GM18861 (cell line): ENCODE data around the gene HCN2.

Experiments
- ATAC-seq: cut with Tn5 transposase; IDR thresholded peaks from one replicate; pipeline ENCODE4 v1.9.1; 2021; ENCODE audit not compliant: unreplicated experiment

Gene HCN2

DNA sequence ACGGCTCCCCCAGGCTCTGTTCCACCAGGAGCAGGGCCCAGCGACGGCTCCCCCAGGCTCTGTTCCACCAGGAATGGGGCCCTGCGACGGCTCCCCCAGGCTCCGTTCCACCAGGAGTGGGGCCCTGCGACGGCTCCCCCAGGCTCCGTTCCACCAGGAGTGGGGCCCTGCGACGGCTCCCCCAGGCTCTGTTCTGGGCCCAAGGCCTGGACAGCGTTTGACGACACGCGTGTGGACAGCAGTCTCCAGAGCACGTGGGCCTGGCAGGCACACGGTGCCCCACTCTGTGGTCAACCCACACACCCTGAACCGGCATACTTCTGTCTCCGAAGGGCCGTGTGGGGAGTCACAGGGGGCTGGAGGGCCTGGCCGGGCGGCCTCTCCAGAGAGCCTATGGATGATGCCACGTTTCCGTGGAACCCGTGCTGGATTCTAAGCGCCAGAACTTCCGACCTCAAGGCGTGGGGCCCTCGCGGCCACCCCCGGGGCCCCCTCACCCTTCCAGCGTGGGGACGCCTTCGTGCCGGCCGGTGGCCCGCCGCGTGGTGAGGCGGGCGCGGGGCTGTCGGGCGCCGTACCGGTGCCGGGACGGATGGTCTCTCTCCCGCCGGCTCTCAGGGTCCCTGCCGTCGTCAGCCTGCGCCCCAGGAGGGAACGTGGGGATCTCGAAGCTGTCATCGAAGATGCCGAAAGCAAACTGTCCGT, 61.6 kb downstream of the HCN2 start:
- no peak for ATAC-seq

DNA sequence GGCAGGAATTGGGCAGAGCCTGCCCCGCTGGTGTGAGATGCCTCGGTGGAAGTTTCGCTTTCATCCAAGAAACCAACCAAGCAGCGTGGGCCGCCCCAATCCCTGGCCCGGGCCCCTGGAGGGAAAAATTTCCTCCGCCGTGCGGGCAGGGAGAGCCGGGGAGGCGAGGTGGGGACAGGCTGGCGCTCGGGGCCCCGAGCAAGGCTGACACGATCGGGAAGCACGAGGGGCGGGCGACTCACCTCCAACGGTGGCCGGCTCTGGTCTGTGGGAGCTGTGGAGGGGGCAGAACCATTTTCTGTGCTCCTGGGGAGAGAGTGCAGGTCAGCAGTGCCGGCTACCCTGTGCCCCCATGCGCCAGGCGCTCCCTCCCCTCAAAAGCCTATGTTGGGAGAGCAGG, 62.3 kb downstream of the HCN2 start:
- no peak for ATAC-seq

DNA sequence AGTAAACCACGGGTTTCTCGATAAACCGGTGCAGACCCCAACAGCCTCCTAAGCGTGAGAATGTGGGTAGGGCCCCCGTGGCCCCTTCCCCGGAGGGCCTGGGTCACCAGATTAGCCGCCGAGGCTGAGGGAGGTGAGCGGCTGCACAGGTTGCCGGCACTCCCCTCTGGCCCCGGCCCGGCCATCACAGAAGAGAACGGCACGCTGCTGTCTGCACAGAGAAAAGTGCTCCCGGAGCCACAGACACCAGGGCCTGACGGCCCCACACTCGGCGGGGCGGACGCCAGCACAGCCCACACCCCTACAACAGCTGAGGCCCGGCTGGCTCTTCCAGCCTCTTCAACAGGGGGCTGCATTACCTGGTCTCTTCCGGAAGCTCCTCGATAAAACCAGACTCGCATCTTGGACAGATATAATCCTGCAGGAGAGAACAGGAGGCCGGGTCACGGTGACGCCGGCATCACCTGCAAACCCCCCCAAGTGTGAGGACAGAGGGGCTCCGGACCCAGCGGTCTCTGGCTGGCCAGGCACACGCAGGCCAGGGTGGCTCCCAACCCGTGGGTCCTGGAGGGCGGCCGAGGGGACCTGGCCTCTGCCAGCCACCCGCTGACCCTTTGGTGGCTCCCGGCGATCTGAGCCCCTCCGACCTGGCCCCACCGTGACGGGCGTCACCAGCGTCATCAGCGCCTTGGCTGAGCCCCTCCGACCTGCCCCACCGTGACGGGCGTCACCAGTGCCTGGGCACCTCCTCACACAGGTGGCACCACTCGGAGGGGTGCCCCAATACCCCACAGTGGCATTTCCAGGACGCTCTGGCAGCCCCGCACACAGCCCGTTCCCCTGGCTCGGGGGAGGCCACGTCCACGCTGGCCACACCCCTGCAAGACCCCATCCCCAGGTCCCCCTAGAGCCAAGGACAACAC, 63.0 kb downstream of the HCN2 start:
- no peak for ATAC-seq

DNA sequence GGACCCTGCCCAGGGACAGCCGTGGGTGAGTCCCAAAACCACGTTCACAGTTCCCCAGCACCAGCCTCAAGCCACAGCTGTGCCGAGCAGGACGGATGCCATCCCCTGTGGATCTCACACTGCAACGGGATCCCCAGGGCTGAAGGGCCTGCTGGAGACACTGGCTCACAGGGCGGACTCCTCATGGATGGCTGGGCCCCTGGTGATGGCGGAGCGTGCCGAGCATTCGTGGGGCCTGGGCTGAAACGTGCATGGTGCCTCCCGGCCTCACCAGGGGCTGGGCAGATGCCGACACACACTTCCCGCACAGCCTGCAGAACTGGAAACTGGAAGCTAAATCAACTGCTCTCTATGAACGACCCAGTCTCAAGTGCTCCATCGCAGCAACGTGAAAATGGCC, 63.7 kb downstream of the HCN2 start:
- no peak for ATAC-seq

DNA sequence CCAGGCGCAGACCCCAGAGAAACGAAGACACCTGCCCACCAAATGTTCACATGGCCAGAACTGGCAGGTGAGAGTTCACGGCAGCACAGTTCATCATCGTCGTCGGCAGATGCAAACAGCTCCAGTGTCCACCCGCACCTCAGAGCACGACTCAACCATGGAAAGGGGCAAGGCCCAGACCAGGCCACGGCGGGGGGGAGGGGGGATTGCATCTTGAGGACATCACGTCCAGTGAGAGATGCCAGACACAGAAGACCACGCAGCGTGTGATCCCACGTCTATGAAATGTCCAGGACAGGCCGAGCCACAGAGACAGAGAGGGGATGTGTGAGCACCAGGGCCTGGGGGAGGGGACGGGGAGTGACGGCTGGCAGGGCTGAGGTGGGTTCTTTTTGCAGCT, 66.0 kb downstream of the HCN2 start:
- no peak for ATAC-seq

DNA sequence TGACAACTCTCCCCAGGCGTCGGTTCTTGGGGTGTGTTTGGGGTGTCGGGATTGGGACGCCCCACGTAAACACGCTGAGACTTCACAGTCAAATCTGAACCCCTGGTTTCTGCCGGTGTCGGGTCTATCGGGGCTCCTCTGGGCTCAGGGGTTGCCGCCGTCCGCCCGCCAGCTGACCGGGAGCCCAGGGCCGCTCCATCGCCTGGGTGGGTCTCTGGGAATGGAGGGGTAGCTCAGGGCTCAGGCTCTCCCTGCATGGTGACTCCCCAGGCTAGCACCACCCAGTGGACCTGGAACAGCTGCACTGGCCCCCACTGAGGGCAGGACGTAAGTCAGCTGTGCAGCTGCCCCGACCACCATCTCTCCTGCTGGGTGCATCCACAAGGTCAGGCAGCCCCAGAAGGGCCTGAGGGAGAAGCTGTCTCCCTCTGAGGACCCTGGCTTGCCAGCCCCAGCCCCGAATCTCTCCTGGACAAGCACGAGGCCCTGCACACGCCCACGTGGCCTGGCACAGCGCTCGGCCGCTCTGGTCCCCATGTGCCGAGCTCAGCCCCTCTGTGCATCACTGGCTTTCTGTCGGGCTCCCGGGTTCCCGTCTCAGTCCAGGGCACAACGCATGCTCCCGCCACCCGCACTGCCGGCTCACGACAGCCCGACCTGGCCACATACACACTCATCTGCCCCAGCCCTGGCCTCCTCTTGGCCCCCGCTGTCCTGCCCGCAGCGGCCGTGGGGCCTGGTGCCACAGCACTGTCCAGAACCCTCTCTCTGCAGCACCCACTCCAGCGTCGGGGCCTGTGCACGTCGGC, 67.3 kb downstream of the HCN2 start:
- ATAC-seq, result no peak

DNA sequence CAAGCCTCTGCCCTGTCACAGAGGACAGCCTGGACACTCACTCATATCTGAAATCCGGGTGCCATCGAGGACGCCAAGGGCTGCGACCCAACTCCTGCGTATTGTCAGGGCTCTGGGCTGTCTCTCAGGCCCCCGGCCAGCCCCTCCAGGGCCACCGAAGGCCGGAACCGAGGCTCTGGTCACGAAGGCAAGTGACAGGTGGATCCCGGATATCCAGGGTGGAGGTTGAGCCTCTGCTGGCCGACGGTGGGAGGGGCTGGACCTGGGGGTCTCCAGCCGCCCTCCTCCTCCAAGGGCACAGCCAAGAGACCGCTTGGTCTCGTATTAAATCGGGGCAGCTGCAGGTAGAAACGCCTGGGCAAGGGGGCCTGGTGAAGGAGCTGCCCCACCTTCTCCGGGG, 67.9 kb downstream of the HCN2 start:
- no peak for ATAC-seq

DNA sequence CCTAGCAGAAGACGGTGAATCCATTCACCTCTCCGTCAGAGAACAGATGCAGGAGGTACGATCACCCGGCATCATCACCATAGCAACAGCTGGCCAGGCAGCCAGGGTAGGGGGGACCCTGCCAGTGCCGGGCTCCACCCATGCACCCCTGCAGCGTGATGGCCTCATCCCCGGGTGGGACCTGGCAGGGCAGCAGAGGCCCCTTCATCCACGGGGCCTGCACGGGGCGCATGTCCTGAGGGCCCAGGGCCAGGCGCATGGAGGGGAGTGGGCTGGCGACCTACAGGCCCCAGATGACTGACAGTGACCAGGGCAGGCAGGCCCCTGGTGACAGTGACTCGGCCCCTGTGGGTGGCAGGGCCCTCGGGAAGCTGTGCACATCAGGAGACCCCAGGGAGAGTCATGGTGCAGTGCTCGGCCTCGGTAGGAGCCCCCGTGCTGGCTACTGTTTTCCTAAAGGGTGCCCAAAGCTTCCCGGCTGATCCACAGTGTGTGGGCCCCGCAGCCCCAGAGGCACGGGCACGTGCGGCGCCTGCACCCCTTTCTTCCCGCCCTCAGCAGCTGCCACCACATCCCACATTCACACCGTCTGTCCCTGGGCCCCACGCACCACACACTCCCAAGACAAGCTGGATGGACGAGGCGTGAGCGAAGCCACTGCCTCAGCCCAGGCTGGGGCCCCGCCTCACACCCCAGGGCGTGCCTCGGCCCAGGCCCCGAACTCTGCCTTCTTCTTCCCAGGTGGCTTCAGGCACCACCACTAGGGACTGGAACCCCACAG, 68.6 kb downstream of the HCN2 start:
- ATAC-seq, result no peak

DNA sequence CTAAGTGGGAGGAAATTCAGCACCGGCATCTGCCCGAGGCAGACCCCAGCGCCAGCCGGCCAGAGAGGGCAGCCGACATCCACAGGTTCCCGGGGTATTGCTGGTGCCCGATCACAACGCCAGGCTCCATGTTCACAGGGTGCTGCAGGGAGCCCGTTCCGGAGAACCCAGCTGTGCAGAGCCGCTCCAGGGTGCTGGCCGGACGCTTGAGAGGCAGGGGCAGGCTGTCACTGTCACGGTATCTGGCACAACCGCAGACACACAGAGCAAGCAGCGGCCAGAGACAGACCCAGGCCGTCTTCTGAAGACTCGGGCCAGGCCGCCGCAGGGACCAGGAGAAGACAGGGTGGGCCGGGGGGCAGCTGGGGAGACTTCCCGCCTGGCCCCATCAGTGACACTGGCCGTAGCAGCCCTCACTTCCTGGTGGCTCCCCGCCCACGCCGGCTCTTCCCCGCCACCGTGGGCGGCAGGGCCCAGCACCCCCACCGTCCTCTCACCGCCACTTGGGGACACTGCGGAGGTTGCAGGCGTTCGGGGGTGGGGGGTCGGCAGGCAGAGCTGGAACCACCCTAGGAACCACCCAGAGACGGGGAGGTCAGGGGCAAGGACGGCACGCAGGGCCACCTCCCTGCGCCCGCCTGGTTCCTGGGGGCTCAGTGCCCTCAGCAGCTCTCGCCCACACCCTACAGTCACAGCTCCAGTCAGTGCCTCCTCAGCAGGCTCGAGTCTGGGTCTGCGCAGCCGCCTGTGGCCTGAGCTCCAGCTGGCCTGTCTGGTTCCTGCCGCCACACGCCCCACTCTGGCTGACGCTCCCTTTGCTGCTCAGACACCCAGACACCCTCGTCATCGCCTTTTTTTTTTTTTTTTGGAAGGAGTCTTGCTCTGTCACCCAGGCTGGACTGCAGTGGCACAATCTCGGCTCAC, 69.5 kb downstream of the HCN2 start:
- no peak for ATAC-seq

DNA sequence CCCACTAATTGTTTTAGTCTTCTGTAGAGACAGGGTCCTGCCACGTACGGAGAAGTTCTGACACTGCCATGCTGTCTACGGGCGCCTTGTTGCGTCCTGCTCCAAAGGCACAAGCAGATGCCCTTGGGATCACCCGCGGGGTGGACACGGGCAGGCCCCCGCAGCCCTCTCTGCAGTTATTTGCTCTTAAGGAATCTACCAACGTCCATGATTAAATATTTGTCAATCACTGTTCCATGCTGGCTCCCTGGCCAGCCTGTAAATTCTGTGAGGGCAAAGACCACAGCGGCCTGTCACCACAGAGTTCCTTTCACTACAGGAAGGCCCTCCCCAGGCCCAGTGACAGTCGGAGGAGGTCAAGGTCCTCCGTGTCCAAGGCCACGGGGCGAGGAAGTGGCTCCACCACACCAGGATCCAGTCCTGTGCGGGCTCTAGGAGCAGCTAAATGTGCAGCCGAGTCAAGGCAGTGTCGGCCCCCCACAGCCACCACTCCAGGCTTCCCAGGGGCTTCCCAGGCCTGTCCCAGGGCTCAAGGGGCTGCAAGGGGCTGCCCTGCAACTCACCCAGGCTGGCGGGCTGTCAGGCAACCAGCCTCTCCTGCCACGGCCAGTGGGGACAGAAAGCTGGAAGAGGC, 71.2 kb downstream of the HCN2 start:
- no peak for ATAC-seq

DNA sequence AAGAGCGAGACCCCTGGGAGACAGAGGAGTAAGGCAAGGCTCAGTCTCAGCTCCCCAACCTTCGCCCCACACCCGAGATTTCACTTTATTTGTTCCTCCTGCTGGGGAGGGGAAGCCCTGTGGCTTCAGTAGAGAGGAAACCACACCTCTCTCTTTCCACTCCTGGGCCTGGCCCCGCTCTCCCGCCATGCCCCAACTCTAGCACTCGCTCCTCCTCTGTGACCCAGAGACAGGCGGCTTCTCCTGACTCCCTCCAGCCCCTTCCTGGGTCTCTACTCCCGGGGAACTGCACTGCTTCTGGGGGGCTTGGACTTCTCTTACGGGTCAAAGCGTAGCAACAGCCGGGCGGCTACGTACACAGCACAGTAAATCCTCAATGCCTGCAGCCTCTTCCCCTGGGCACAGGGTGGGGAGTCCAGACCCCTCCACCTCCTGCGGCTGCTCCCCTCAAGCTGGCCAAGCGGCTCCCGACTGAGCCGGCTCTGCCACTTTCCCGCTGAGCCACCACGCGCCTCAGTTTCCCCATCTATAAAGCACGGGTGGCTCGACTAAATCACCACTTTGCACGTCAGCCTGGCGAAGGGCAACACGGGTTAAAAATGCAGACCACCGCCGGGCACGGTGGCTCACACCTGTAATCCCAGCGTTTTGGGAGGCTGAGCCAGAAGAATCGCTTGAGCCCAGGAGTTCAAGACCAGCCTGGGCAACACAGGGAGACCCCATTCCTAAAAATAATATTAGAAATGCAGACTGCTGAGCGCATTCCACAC, 71.9 kb downstream of the HCN2 start:
- no peak for ATAC-seq

DNA sequence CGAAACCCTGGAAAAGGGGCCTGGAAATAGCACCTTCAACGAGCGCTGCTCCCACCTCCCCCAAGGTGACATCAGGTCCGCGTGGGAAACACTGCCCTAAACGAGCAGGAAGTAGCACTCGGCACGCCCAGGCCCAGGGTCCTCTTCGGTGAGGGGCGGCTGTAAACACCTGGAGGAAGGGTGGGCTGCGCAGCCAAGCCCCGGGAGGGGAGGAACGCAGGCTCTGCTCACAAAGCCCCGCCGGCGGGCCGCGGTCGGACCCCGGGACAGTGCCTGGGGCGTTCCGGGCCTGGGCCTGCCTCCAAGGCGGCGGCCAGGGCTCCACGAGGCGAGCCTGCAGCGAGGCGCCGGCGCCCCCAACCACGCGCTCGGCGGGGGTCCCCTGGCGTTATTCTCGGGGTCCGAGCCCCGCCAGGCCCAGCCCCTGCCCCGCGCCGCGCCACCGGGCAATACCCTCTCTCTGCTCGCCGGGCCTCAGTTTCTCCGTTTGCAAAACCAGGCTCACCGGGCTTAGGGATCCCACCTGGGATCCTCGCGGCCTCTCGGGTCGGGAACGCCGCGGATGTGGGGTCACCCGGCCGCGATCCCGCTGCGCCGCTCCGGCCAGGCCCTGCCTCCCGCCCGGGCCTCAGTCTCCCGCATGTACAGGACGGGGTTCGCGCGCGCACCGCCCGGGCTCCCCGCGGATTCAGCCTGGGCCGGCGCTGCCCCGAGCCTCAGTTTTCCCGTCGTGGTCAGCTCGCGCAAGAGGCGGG, 72.7 kb downstream of the HCN2 start:
- ATAC-seq, result peak; percentile 5

DNA sequence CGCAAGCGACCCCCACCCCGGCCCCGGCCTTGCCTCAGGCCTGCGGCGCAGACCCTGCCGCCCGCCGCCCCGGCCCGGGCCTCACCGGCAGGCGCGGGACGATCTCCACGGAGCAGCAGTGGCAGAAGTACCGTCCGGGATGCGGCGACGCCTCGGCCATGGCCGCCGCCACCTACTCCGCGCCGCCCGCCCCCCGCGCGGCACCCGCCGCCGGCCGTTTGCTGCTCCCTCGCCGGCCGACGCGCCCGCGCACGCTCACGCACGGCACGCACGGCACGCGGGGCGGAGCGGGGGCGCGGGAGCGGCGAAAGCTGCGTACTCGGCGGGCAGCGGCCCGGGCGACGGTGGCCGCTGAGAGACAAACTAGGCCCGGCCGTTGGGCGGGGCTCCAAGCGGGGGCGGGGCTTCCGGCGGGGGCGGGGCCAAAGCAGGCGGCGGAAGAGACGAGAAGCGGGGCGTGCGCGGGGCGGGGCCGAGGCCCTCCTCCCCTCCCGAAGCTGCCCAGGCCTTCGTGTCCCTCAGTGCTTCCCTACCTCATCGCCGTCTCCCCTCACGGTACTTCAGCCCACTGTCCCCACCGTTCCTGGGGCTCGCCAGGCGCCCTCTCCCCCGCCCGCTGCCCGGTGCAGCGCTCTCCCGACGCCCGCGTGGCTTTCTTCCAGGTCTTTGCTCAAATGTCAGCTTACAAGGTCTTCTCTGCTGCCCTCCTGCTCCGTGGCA, 73.4 kb downstream of the HCN2 start, which contains the start of gene RNF126:
Gene RNF126, minus strand, starts transcription at position 253 of the 720 bp plus-strand sequence. Its CDS starts 93 bp downstream, at position 160.
- ATAC-seq, result peak; percentile 47

DNA sequence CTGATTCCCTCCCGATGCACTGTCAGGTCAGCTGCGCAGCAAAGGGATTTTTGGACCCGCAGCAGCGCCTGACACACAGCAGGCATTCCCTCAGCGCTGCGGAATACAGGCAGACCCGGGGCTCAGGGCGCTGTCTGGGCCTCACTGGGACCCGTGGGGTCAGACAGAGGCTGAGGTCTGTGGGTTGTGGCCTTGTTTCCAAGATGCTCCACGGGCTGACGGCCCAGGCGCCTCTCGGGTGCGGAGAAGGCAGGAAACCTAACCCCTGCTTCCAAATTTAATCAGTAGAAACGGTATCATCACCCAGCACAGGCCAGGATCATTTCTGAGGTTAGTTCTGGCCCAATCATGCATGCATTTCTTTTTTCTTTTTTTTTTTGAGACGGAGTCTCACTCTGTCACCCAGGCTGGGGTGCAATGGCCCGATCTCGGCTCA, 74.0 kb downstream of the HCN2 start:
- ATAC-seq, result no peak

DNA sequence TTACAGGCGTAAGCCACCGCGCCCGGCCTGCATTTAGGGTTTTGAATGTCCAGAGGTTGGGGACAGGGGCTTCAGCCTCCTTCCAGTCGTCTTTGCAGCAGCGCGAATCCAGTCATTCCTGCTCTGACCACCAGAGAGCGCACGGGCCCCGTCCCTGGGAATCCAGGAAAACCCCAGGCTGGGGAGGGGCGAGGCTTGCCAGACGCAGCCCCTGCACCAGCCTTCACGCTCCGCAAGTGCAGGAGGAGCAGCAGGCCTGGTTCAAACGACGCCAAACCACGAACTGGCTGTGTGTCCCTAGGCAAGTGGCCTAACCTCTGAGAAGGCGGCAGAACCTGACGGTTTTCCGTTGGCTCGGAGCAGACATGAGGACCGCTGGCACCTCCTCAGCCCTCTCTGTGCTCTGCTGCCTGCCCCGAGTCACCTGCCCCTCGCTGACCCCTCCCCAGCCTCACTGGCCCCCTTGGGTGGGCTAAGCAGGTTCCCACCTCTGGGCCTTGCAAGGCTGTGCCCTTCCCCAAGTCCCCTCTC, 75.3 kb downstream of the HCN2 start:
- ATAC-seq, result no peak
